NCI-H1105 treated with DMSO at 0.1 percent for 48 hours (cell line): ENCODE data around the gene FHL1.
"Not testable (repeated sequence)": the region's sequence is repeated elsewhere in the genome, so short reads cannot be mapped to it uniquely, and the experiment has no call there.

Experiments
- DNase-seq: peaks from one replicate; lab custom pipeline; 2025; lab: John Stamatoyannopoulos, UW

The FHL1 gene

GRCh38 chrX:136147315-136147901 lies at the start of gene FHL1:
TSS of gene FHL1 (plus strand) at chrX:136147533.
- DNase-seq = peak; percentile 16

GRCh38 chrX:136097871-136098805 lies 49.2 kb upstream of the FHL1 start:
- no peak for DNase-seq

DNA sequence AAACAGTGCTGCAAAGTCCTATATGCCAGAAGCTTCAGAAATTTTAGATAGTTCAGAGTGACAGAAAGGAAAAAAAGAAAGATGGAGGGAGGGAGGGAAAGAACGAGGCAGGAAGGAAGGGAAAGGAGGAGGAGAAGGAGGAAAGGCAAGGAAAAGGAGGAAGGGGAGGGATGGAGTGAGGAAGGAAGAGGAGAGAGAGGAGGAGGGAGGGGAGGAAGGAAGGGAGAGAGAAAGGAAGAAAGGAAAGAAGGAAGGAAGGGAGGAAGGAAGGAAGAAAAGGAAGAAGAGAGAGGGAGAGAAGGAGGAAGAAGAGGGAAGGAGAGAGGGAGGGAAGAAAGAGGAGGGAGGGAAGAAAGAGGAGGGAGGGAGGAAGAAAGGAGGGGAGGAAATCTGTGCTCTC lies 42.4 kb upstream of the FHL1 start:
- DNase-seq = no peak

GRCh38 chrX:136106920-136107528 lies 40.3 kb upstream of the FHL1 start:
- DNase-seq = no peak

GRCh38 chrX:136108905-136109304 lies 38.4 kb upstream of the FHL1 start:
- not testable (repeated sequence) for DNase-seq

DNA sequence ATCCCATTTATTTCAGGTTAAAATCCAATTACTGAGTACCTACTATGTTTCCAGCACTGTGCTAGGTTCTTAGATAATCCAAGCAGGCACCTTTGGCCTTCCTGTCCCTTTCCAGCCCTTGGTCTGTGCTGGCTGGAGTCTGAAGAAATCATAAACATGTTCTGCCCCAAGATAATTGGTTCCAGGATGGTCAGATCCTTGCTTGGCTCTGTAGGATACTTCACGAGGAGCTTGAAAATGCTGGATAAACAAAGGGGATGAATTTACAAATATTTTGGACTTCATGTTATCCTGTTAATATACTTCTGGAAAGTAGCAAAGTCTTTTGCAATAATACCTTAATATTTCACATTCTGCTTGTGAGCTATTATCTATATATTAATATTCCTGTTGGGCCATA lies 35.0 kb upstream of the FHL1 start:
- DNase-seq = no peak

GRCh38 chrX:136112778-136113177 lies 34.6 kb upstream of the FHL1 start:
- DNase-seq = no peak

DNA sequence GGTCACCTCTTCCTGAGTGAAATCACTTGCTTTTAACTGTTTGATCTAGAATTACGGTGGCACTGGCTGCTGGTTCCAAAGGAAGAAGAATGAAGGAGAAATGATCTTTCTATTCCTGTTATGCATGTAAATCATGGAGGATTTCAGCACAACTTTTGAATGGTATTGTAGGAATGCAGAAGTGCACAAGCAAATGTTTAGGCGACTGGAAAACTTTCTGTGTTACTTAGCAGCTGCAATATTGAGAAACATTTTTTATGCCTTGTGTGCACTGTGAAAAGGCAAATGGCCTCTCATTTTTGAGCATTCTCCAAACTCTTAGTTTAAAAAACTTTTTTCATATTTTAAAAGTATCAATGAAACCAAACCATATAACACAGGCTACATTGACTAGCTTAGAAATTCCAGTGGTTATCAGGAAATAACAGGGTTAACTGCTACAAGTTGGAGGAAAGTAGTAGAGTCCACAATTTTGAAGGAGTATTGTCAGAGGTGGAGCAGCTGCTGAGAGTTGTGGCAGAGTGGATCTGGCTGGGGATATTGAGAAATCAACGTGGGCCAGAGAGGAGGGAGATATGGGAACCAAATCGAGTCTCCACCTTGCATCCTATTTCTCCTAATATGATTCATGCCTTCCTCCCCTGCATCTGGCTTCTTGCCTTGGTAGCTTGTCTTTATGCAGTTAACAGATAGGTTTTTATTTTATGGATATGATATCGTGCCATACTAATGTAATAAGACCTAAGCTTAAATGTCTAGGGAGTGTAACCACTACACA lies 32.0 kb upstream of the FHL1 start:
- no peak for DNase-seq

- DNase-seq = no peak
Measured at GRCh38 chrX:136115904-136116297, 31.4 kb upstream of the FHL1 start.

GRCh38 chrX:136121788-136122187 lies 25.5 kb upstream of the FHL1 start:
- DNase-seq = no peak

- no peak for DNase-seq
Measured at GRCh38 chrX:136122207-136122606, 25.1 kb upstream of the FHL1 start.

DNA sequence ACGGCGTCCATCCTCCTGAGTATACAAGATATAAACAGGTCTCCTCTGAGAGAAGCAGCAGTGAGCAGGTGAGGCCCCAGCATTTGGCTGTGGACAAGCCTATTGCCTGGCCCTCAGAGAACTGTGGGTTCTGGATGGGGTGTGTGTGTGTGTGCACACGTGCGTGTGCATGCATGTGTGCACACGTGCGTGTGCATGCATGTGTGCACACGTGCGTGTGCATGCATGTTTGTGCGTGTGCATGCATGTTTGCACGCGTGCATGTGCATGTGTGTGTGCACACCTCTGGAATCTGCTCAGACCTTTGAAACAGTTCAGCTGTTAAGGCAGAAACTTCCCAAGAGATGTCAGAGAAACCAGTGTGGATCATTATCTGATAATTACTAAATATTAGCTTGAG lies 22.2 kb upstream of the FHL1 start:
- no peak for DNase-seq

- DNase-seq = no peak
Measured at GRCh38 chrX:136126371-136126770, 21.0 kb upstream of the FHL1 start.

GRCh38 chrX:136126872-136127406 lies 20.4 kb upstream of the FHL1 start:
- no peak for DNase-seq

- DNase-seq = no peak
Measured at GRCh38 chrX:136128743-136129142, 18.6 kb upstream of the FHL1 start.

DNA sequence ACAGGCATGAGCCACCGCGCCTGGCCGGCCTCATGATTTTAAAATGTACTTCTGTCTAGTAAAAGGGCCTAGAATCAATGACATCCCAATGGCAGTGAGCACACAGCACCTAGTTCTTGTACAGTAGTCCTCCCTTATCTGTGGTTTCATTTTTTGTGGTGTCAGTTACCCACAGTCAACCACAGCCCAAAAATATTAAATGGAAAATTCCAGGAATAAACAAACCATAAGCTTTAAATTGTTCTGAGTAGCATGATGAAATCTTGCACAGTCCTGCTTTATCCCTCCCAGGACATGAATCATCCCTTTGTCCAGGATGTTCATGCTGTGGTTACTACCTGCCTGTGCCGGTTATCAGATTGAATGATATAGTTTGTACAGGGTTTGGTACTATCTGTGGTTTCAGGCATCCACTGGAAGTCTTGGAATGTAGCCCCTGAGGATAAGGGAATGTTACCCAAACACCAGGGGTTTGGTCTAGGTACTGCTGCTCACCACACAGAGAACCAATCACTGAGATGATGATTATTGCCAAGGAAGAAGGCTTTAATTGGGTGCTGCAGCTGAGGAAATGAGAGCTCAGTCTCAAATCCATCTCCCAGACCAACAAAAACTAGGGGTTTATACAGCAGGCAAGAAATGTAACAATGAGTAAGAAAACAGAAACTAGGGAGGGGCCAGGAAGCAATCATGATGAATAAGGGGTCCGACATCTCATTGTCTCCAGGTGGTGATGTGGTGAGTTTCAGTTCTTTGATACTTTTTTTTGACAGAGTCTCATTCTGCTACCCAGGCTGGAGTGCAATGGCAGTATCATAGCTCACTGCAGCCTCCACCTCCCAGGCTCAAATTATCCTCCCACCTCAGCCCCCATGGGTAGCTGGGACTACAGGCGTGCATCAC lies 16.2 kb upstream of the FHL1 start:
- DNase-seq = no peak

- DNase-seq = no peak
Measured at GRCh38 chrX:136138939-136139338, 8.4 kb upstream of the FHL1 start.

DNA sequence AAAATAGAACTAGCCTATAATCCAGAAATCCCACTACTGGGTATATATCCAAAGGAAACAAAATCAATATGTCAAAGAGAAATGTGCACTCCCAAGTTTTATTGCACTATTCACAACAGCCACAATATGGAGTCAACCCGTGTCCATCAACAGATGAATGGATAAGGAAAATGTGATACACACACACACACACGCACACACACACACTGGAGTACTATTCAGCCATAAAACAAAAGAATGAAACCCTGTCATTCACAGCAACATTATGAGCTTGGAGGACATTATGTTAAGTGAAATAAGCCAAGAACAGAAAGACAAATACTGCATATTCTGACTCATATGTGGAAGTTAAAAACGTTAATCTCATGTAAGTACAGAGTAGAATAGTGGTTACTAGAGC lies 5.8 kb upstream of the FHL1 start:
- no peak for DNase-seq

DNA sequence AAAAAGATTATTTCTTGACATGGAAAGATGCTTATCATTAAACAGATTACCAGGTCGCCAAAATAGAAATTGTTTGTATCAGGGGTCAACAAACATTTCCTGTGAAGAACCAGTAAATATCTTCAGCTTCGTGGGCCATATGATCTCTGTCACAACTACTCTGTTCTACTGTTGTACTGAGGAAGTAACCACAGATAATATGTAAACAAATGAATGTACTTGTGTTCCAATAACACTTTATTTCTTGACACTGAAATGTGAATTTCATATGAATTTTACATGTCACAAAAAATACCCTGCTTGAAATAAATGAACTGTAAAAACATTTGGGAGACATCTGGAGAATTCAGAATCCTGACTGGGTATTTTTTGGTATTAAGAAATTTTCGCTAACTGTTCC lies 4.7 kb upstream of the FHL1 start:
- no peak for DNase-seq

GRCh38 chrX:136143711-136144110 lies 3.6 kb upstream of the FHL1 start:
- no peak for DNase-seq
